PFSK-1 (cell line): Measurements from ENCODE around the gene KRT31.

Experiments used
- FOXP2 ChIP-seq: optimal IDR thresholded peaks from 2 replicates; pipeline ENCODE3; 2011; ENCODE audit warnings: borderline replicate concordance, control low read depth, inconsistent platforms; ENCODE audit not compliant: insufficient read depth; ENCODE audit errors: extremely low read length, extremely low read depth
- POLR2AphosphoS5 ChIP-seq: IDR thresholded peaks from 2 replicates; pipeline ENCODE4 v1.6.1; 2012; ENCODE audit warnings: low read depth, mild to moderate bottlenecking, control low read depth, low read length, moderate library complexity
- SIN3A ChIP-seq: IDR thresholded peaks from 2 replicates; pipeline ENCODE4 v1.6.1; 2012; ENCODE audit warnings: mild to moderate bottlenecking, low read length, moderate library complexity, borderline replicate concordance; ENCODE audit not compliant: insufficient read depth
- TAF1 ChIP-seq: IDR thresholded peaks from 2 replicates; pipeline ENCODE4 v1.6.1; 2012; ENCODE audit warnings: low read length, control low read depth, borderline replicate concordance; ENCODE audit not compliant: insufficient read depth
- TF ChIP-seq, protein P1 (sequence below), 2 experiments: IDR thresholded peaks; 2 replicates each; pipeline versions ENCODE4 v1.6.1 to v1.8.0; 2011 to 2012; ENCODE audit warnings: low read depth in 2 of 2, low read length in 2 of 2, control low read depth in 1 of 2, inconsistent platforms in 1 of 2, mild to moderate bottlenecking in 1 of 2, moderate library complexity in 1 of 2; ENCODE audit not compliant: insufficient read depth in 1 of 2

KRT31 gene

DNA sequence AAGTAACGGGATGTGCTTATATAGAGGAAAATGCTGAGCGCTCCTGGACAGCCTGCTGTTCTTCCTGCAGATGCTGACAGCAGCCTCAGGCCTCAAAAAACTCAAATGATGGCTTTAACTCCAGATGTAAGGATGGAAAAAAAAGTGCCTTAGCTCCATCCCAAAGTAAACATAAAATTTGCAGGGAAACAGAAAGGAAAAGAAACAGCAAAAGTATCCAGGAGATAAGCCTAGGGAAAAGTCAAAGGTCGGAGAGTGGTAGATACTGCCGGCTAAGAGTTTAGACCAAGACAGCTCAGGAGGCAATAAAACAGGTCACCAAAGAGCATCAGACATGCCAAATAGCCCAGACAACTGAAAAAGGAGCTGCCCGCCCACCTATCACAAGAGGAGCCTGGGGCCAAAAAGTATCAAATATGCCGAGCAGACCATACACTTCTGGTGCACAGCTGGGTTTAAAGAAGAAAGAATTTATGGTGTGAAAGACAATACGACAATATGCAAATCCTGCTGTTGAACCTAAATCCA is 6.9 kb downstream of the KRT31 start:
- no peak for TF ChIP-seq SIN3A
- no peak for TF ChIP-seq FOXP2
- TF ChIP-seq, protein P1, sequence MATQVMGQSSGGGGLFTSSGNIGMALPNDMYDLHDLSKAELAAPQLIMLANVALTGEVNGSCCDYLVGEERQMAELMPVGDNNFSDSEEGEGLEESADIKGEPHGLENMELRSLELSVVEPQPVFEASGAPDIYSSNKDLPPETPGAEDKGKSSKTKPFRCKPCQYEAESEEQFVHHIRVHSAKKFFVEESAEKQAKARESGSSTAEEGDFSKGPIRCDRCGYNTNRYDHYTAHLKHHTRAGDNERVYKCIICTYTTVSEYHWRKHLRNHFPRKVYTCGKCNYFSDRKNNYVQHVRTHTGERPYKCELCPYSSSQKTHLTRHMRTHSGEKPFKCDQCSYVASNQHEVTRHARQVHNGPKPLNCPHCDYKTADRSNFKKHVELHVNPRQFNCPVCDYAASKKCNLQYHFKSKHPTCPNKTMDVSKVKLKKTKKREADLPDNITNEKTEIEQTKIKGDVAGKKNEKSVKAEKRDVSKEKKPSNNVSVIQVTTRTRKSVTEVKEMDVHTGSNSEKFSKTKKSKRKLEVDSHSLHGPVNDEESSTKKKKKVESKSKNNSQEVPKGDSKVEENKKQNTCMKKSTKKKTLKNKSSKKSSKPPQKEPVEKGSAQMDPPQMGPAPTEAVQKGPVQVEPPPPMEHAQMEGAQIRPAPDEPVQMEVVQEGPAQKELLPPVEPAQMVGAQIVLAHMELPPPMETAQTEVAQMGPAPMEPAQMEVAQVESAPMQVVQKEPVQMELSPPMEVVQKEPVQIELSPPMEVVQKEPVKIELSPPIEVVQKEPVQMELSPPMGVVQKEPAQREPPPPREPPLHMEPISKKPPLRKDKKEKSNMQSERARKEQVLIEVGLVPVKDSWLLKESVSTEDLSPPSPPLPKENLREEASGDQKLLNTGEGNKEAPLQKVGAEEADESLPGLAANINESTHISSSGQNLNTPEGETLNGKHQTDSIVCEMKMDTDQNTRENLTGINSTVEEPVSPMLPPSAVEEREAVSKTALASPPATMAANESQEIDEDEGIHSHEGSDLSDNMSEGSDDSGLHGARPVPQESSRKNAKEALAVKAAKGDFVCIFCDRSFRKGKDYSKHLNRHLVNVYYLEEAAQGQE (IDR thresholded peaks at IDR 0.05; ENCODE audit: insufficient read depth in 1 of 2, low read depth in 2 of 2, low read length in 2 of 2), result no peak
- no peak for TF ChIP-seq TAF1
- TF ChIP-seq POLR2AphosphoS5, result no peak

DNA sequence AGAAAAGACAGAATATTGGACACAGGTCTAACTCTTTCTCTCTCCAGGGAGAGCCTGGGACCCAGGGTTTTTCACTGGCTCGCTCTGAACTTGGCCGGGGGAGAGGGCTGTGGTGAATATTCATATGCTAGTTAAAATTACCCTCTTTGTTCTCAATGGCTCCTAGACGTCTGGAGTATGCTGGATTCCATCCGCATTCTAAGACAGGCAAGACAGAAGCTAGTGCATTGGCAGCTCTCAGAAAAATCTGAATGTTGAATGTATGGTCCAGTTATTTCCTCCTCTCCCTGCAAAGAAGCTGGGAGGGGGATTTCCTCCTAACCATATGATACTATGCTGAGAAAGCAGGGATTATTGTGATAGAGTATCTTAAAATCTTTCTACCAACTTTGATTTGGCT is 9.7 kb downstream of the KRT31 start:
- TF ChIP-seq POLR2AphosphoS5, result no peak
- TF ChIP-seq, protein P1 (IDR thresholded peaks at IDR 0.05; ENCODE audit: insufficient read depth in 1 of 2, low read depth in 2 of 2, low read length in 2 of 2), result no peak
- TF ChIP-seq SIN3A, result no peak
- TF ChIP-seq TAF1, result no peak
- TF ChIP-seq FOXP2, result no peak

DNA sequence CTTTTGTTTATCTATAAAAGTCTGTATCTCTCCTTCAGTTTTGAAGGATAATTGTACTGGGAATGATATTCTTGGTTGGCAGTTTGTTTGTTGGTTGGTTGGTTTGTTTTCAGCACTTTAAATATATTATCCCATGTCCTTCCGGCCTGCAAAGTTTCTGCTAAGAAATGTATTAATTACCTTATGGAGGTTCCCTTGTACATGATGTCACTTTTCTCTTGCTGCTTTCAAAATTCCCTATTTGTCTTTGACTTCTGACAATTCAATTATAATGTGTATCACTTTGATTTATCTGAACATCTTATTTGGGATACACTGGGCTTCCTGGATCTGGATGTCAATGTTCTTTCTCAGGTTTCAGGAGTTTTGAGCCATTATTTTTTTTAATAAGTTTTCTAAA is 11.2 kb downstream of the KRT31 start:
- no peak for TF ChIP-seq POLR2AphosphoS5

DNA sequence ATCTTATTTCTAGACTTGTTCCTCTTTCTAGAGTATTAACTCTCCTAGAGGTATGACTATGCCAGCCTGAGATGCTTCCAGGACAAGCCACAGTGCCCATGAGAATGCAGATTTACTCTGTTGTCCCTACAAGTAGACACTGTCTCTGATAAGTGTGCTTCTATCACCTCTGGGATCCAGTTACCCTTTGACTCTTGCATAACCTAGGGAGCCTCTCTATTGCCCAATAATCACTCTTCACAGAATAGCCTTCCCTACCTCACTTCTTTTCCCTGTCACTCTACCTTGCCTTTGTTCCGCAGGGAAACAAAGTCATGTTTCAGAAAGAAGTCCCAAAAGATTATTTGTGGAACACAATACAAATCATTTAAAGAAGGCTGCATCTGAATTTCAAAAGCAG is 13.7 kb downstream of the KRT31 start:
- TF ChIP-seq POLR2AphosphoS5 (no peak), SIN3A (no peak), FOXP2 (no peak), TAF1 (no peak)
- TF ChIP-seq, protein P1 (IDR thresholded peaks at IDR 0.05; ENCODE audit: insufficient read depth in 1 of 2, low read depth in 2 of 2, low read length in 2 of 2), result no peak

DNA sequence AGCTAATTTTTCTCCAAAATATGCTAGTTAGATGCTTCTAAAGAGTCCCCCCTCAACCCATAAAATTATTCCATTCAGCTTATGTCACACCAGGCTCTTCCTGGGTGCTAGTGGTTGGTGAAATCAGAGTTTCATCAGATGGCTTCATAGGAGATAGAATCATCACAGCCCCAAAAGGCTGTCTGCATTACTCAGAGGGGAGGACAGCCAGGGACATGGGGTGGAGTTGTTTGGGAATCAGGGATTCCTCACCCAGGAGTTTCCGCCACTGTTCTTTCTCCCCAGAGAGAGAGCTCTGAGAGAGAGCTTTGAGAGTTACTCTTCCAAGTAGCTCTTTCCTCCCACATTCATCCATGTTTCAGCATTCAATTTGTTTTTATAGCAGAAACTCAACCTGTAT is 15.0 kb downstream of the KRT31 start:
- TF ChIP-seq TAF1 (no peak), SIN3A (no peak), POLR2AphosphoS5 (no peak), FOXP2 (no peak)
- TF ChIP-seq, protein P1 (IDR thresholded peaks at IDR 0.05; ENCODE audit: insufficient read depth in 1 of 2, low read depth in 2 of 2, low read length in 2 of 2), result no peak
